GM12801 (cell line): ENCODE measurements around the gene RIPK4.

ENCODE experiments used
- TF ChIP-seq, protein P1 (sequence below): IDR thresholded peaks from one replicate; pipeline ENCODE4 v1.5.1; 2011; ENCODE audit warnings: control low read depth; ENCODE audit not compliant: insufficient read length; ENCODE audit errors: extremely low read depth

RIPK4 gene

DNA sequence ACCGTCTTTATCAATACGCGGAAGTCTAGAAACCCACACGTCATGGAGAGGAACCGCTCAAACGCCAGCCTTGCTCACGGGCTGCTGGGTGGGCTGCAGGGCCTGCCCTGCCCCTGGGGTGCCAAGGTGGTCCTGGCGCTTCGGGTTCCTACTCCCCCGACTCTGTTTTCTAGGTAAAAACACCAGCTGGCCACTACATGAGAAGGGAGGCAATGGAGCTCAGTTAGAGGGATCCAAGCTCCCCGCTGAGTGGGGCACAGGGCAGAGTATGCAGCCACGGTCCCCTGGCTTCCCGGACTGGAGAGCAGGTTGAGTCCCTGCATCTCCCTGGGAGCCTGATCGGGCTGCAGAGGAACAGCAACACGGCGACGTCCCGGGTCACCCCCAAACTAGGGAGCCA, 41.2 kb upstream of the RIPK4 start:
- TF ChIP-seq, protein P1, sequence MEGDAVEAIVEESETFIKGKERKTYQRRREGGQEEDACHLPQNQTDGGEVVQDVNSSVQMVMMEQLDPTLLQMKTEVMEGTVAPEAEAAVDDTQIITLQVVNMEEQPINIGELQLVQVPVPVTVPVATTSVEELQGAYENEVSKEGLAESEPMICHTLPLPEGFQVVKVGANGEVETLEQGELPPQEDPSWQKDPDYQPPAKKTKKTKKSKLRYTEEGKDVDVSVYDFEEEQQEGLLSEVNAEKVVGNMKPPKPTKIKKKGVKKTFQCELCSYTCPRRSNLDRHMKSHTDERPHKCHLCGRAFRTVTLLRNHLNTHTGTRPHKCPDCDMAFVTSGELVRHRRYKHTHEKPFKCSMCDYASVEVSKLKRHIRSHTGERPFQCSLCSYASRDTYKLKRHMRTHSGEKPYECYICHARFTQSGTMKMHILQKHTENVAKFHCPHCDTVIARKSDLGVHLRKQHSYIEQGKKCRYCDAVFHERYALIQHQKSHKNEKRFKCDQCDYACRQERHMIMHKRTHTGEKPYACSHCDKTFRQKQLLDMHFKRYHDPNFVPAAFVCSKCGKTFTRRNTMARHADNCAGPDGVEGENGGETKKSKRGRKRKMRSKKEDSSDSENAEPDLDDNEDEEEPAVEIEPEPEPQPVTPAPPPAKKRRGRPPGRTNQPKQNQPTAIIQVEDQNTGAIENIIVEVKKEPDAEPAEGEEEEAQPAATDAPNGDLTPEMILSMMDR: no peak

DNA sequence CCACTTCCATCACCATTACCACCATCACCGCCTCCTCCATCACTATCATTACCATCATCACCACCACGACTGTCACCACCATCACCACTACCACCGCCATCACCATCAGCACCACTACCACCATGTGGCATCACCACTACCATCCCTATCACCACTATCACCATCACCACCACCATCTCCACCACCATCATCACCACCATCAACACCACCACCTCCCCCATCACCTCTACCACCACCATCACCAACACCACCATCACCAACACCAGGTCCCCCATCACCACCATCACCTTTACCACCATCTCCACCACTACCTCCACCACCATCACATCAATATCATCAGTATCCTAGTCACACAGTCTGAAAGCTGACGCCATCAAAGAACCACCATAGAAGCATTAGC, 39.9 kb upstream of the RIPK4 start:
- TF ChIP-seq, protein P1: no peak

DNA sequence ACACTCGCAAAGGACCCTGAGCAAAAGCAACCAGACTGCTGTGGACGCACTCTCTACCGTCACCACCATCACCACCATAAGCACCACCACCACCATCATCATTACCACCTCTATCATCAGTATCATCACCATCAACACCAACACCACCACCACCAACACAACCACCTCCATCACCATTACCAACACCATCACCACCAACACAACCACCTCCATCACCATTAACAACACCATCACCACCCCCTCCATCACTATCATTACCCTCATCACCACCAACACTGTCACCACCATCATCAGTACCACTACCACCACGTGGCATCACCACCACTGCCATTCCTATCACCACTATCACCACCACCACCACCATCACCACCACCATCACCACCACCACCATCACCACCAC, 38.8 kb upstream of the RIPK4 start:
- TF ChIP-seq, protein P1: no peak

DNA sequence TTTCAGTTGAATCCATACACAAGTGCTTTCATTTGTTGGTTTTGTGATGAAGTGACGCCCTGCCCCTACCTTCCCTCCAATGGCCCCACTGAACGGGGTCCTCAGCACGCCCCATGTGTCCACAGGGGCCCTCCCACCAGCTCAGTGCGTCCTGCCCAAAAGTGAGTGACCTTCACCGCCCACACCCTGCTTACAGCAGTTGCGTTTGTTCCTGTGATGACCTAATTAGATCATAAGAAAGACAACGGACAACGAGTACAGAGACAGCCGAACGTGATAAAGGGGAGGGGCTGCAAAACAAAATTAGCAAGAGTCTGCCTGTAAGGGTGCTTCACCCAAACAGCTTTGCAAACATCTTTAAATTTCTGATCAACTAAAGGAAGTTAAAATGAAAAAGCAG, 38.2 kb upstream of the RIPK4 start:
- TF ChIP-seq, protein P1: no peak

DNA sequence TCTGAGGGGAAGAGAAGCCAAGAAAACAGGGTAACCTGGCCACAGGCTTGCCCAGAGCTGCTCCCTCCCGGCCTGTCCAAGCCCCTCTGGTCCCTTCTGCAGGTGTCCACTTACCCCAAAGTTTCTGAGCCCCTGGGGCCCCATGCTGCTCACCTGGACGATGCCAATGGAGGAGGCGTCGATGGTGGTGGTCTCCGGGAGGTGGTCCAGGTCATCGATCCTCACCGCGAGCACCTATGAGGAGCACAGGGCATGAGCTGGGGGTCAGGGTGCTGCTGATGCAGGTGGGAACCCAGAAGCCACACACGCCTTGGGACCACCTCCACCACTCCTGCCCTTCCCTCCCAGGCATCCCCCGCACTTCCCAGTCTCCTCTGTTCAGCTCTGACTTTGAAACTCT, 37.5 kb upstream of the RIPK4 start:
- TF ChIP-seq, protein P1: no peak

DNA sequence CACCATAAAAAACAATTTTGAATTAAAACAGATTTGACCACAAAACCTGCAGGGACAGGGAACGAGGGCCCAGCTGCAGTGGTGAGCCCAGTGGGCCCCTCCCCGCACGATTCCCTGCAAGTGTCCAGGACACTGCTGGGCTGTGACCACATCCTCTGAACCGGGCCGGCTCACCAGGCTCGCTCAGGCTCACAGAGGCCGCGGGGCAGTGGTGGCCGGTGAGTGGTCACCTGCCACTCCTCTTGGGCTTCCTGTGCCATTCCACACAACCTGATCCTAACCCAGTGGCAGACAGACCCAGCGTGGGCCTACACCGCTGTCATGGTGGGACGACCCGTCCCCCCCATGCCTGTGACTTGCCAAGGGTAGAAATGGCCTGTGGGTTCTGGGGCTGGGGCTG, 36.5 kb upstream of the RIPK4 start:
- TF ChIP-seq, protein P1: no peak

DNA sequence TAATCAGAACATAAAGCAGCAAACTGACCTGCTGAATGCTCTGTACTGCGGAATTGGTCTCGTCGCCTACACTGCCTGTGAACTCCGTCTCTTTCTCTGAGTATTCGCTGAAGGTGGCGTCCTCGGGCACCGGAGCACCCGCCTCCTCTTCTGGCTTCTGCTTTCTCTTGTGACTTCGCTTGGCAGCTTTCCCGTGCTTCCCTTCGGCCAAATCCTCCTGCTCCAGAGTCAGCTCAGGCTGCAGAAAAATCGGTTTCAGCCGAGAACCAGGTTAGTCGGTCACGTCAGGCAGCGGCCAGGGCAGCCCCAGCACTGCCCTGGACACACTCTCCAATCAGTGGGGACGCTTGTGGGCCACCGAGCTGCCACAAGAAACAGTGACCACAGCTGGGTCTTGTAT, 35.8 kb upstream of the RIPK4 start:
- TF ChIP-seq, protein P1: no peak

DNA sequence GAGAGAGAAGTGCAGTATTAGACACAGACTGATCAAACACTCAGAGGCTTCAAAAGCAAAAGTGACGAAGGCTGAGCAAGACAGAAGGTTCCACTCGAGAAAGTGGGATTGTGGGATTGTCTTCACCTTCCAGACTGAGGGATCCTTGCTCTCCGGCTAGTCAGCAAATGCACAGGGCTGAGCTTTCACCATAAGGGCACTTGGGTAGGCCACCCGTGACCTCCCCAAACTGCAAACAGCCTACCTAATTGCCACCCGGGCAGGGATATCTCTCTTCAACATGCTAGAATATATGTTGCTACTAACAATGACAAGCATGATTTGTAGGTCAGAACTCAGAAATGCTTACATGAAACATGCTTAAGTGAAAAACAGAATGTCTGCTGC, 35.3 kb upstream of the RIPK4 start:
- TF ChIP-seq, protein P1: no peak
